Adrenal gland (tissue), 12 donors: Measurements from ENCODE around the gene GTF2H1. TPM values are rescaled to one million over a fixed set of nuclear protein-coding genes. Genes with fewer than 3 reads are reported as not detected.

ENCODE experiments used
- DNase-seq, 7 donors: peaks; one replicate each; pipeline ENCODE4 v3.0.0-alpha.2; 2019 to 2020
- H3K27ac ChIP-seq, 5 donors: fragments of 200-600 bp; sonication (generic) in 4 of 5; 1 replicate in 3 of 5; 2 replicates in 2 of 5; pipeline versions ENCODE4 v1.5.1 to v1.8.0; 2016 to 2020; ENCODE audit warnings: mild to moderate bottlenecking in 1 of 5
- H3K27me3 ChIP-seq: fragments of 200-600 bp; 2 replicates; pipeline ENCODE4 v1.8.0; 2021
- H3K36me3 ChIP-seq, 2 donors: fragments of 200-600 bp; replicated peaks in 1 of 2; 1 replicate in 1 of 2; 2 replicates in 1 of 2; pipeline versions ENCODE4 v1.5.1 to v1.8.0; 2018 to 2022
- H3K4me1 ChIP-seq, 2 donors: fragments of 200-600 bp; replicated peaks in 1 of 2; 1 replicate in 1 of 2; 2 replicates in 1 of 2; pipeline versions ENCODE4 v1.5.1 to v1.8.0; 2018 to 2021
- H3K4me3 ChIP-seq, 4 donors: fragments of 200-600 bp; sonication (generic) in 3 of 4; one replicate each; pipeline ENCODE4 v1.5.1; 2016 to 2018
- H3K9me3 ChIP-seq, 3 donors: fragments of 200-600 bp; sonication (generic) in 1 of 3; replicated peaks in 1 of 3; 1 replicate in 2 of 3; 2 replicates in 1 of 3; pipeline versions ENCODE4 v1.5.1 to v1.8.0; 2016 to 2021
- CTCF ChIP-seq, 6 experiments: fragments of 450-650 bp in 4 of 6; fragments of 200-600 bp in 2 of 6; sonication (generic) in 1 of 6; IDR thresholded peaks; 1 replicate in 5 of 6; 2 replicates in 1 of 6; pipeline versions ENCODE4 v1.5.1 to v1.8.0; 2016 to 2021; ENCODE audit warnings: antibody characterized with exemption in 6 of 6, mild to moderate bottlenecking in 2 of 6, moderate library complexity in 1 of 6
- POLR2A ChIP-seq, 2 donors: fragments of 450-650 bp; IDR thresholded peaks; one replicate each; pipeline ENCODE4 v1.6.1; 2017; ENCODE audit warnings: antibody characterized with exemption in 2 of 2, mild to moderate bottlenecking in 2 of 2, moderate library complexity in 1 of 2
- WGBS, 4 donors: extraction: QIAGEN DNeasy Blood & Tissue Kit in 2 of 4; methylation state at CpG; one replicate each; pipeline versions ENCODE4 v1.1.5 to v1.1.7; 2013 to 2017; 5-methylcytosine and 5-hydroxymethylcytosine counted together
- intact Hi-C, 2 donors: fragments of 100-400 bp; cut with DNase I; formaldehyde crosslinking; loops; one replicate each; pipeline versions ENCODE4 v1.14.1 to v1.15.0; 2022 to 2023
- polyA plus RNA-seq, 3 donors: library from polyadenylated mRNA; stranded (reverse); fragments of 200-250 nt in 2 of 3; fragments of 350-450 nt in 1 of 3; fragmentation: Illumina TruSeq in 1 of 3; extraction: RNeasy Lipid Tissue Mini Kit (QIAGEN cat#74804) in 1 of 3; gene quantifications; one replicate each; pipeline ENCODE4 v1.2.3, GENCODE V29; 2013 to 2014
- total RNA-seq, 9 donors: library from RNA; depleted of rRNA in 4 of 9; stranded (reverse); fragments of >200 nt in 4 of 9; fragments of 120-200 nt in 1 of 9; fragmentation: NEBNext Ultra II Directional in 1 of 9; extraction: Animal tissue kit (Norgen Biotek cat#: 25700) in 1 of 9; gene quantifications; one replicate each; pipeline versions ENCODE4 v1.1.0 to v1.2.4, GENCODE V29; 2013 to 2023
- donor health status: healthy with polysubstance abuse.
- donor health status: Bipolar disorder and iron deficiency.
- donor health status: DM: yes; HTN: yes; CAD: no.
- donor health status: DM: no; HTN: no; CAD: no.
- donor health status: DM: no; HTN: no; CAD: no.
- donor health status: DM: yes; HTN: yes; CAD: no.

GTF2H1 gene
- total and polyA plus RNA-seq, 12 donors: 18.0 to 86.4 (median 44.4) TPM

- no peak for DNase-seq
- intact Hi-C loops: no loop called here
- Histone ChIP-seq H3K4me1 (no peaks in the 10 kb centered on the region), H3K27me3 (no peaks in the 10 kb centered on the region), H3K27ac (no peak overlapping the region), H3K36me3 (peaks cover 0 to 41% of the 10 kb centered on the region in 2 donors), H3K4me3 (no peak overlapping the region), H3K9me3 (no peaks in the 10 kb centered on the region)
- TF ChIP-seq CTCF (IDR thresholded peaks at IDR 0.05) (no peak), POLR2A (IDR thresholded peaks at IDR 0.05) (no peak)
- 90 to 100% (median 97%) methylated on average over 3 of the region's 3 CpGs for WGBS, 4 donors
Measured at GRCh38 chr11:18367431-18367830, 45.1 kb downstream of the GTF2H1 start.

- Histone ChIP-seq H3K4me1 (no peaks in the 10 kb centered on the region), H3K9me3 (no peaks in the 10 kb centered on the region), H3K27me3 (no peaks in the 10 kb centered on the region), H3K36me3 (peaks cover 0 to 33% of the 10 kb centered on the region in 2 donors), H3K27ac (no peak overlapping the region), H3K4me3 (no peak overlapping the region)
- intact Hi-C loops: no loop called here
- DNase-seq: no peak
- WGBS, 4 donors: 69 to 84% (median 80%) methylated on average over 2 of the region's 2 CpGs
- no peak for TF ChIP-seq POLR2A (IDR thresholded peaks at IDR 0.05)
Measured at GRCh38 chr11:18368221-18368620, 45.9 kb downstream of the GTF2H1 start.

- peaks cover 0 to 22% of the 10 kb centered on the region in 2 donors for H3K36me3 ChIP-seq
- DNase-seq: no peak
- intact Hi-C loops: no loop called here
- TF ChIP-seq CTCF (IDR thresholded peaks at IDR 0.05) (no peak), POLR2A (IDR thresholded peaks at IDR 0.05) (no peak)
- H3K9me3 ChIP-seq: no peaks in the 10 kb centered on the region
- H3K4me3 ChIP-seq: no peak overlapping the region
- H3K27me3 ChIP-seq: no peaks in the 10 kb centered on the region
- WGBS, 4 donors: 77 to 80% (median 79%) methylated on average over 2 of the region's 2 CpGs
- H3K4me1 ChIP-seq: no peaks in the 10 kb centered on the region
- H3K27ac ChIP-seq: no peak overlapping the region
Measured at GRCh38 chr11:18369398-18369797, 47.0 kb downstream of the GTF2H1 start.

- peaks cover 0 to 12% of the 10 kb centered on the region in 2 donors for H3K36me3 ChIP-seq
- TF ChIP-seq POLR2A (IDR thresholded peaks at IDR 0.05) (no peak), CTCF (IDR thresholded peaks at IDR 0.05) (no peak)
- H3K9me3 ChIP-seq: no peaks in the 10 kb centered on the region
- H3K27ac ChIP-seq: no peak overlapping the region
- DNase-seq: no peak
- WGBS, 4 donors: 87 to 97% (median 92%) methylated on average over 2 of the region's 2 CpGs
- H3K27me3 ChIP-seq: no peaks in the 10 kb centered on the region
- H3K4me3 ChIP-seq: no peak overlapping the region
- intact Hi-C loops: no loop called here
- H3K4me1 ChIP-seq: no peaks in the 10 kb centered on the region
Measured at GRCh38 chr11:18371279-18371678, 48.9 kb downstream of the GTF2H1 start.

DNA sequence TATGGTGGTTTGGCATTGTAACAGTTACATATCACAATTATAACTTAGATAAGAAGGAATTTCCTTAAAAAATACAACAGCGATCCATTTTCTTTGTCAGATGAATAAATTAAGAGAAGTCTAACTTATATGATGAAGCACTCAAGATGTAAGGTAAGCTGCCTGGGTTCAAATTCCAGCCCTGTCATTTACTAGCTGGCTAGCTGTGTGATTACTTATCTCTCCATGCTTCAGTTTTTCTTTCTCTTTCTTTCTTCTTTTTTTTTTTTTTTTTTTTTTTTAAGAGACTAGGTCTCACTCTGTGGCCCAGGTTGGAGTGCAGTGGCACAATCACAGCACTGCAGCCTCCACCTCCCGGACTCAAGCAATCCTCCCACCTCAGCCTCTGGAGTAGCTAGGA, 49.8 kb downstream of the GTF2H1 start:
- WGBS, 4 donors: 87 to 94% (median 90%) methylated on average over 2 of the region's 2 CpGs
- DNase-seq: no peak
- H3K27me3 ChIP-seq: no peaks in the 10 kb centered on the region
- no peak overlapping the region for H3K27ac ChIP-seq
- TF ChIP-seq CTCF (IDR thresholded peaks at IDR 0.05) (no peak), POLR2A (IDR thresholded peaks at IDR 0.05) (no peak)
- peaks cover 0 to 3% of the 10 kb centered on the region in 2 donors for H3K36me3 ChIP-seq
- H3K9me3 ChIP-seq: no peaks in the 10 kb centered on the region
- no peaks in the 10 kb centered on the region for H3K4me1 ChIP-seq
- H3K4me3 ChIP-seq: no peak overlapping the region
- intact Hi-C loops: no loop called here
